Activated naive CD8-positive, alpha-beta T cell treated with anti-CD3 and anti-CD28 coated beads, Interleukin-2, amount 10 ng/mL, durations not matched to agents 7 days and 5 days (primary cell): ENCODE measurements around the gene FBXW4. TPM values are rescaled to one million over a fixed set of nuclear protein-coding genes. Genes with fewer than 3 reads are reported as not detected.
A peak's percentile ranks its signal among the peaks of the same experiment; 100 is the strongest.

Source experiments
- ATAC-seq: fragments of 150-1000 bp; cut with Tn5 transposase; one replicate; pipeline ENCODE4 v1.10.0; 2021; ENCODE audit warnings: low read depth, moderate library complexity
- POLR2A ChIA-PET: fragments of 350-600 bp; sonication (Branson Sonifier 250); formaldehyde crosslinking; loops from one replicate; lab custom pipeline; 2021; ENCODE audit warnings: antibody characterized with exemption; lab: Charles Lee
- DNase-seq: peaks from one replicate; pipeline ENCODE4 v3.0.0; 2021
- H3K27ac Mint-ChIP-seq: one replicate; pipeline ENCODE4 v1.8.0; 2022; ENCODE audit warnings: mild to moderate bottlenecking, mixed read lengths
- H3K27me3 Mint-ChIP-seq: one replicate; pipeline ENCODE4 v1.8.0; 2022; ENCODE audit warnings: mild to moderate bottlenecking, moderate library complexity, mixed read lengths
- H3K36me3 Mint-ChIP-seq: one replicate; pipeline ENCODE4 v1.8.0; 2021; ENCODE audit warnings: mild to moderate bottlenecking, mixed read lengths
- H3K4me1 Mint-ChIP-seq: one replicate; pipeline ENCODE4 v1.8.0; 2021; ENCODE audit warnings: mixed read lengths
- H3K4me3 Mint-ChIP-seq: one replicate; pipeline ENCODE4 v1.8.0; 2022; ENCODE audit warnings: mild to moderate bottlenecking, moderate library complexity, mixed read lengths
- H3K9me3 Mint-ChIP-seq: one replicate; pipeline ENCODE4 v1.8.0; 2021; ENCODE audit warnings: mixed read lengths
- total RNA-seq, 2 experiments: library from RNA; stranded (reverse); gene quantifications; one replicate each; pipeline ENCODE4 v1.2.3, GENCODE V29; 2021

The FBXW4 gene
- total RNA-seq, 2 experiments from 2014 or later: 58.9 to 65.7 TPM

- H3K27ac Mint-ChIP-seq: no peak overlapping the region
Measured at GRCh38 chr10:101690461-101690860, 4.5 kb downstream of the FBXW4 start.

GRCh38 chr10:101687071-101687658 lies 7.8 kb downstream of the FBXW4 start:
- no peaks in the 10 kb centered on the region for H3K27me3 Mint-ChIP-seq
- peaks cover 39% of the 10 kb centered on the region for H3K4me1 Mint-ChIP-seq
- no peak for ATAC-seq
- no peak overlapping the region for H3K4me3 Mint-ChIP-seq
- peaks cover 46% of the 10 kb centered on the region for H3K36me3 Mint-ChIP-seq
- no peak for DNase-seq
- H3K27ac Mint-ChIP-seq: no peak overlapping the region
- H3K9me3 Mint-ChIP-seq: no peaks in the 10 kb centered on the region
- POLR2A ChIA-PET: no interaction called here

More at GRCh38 chr10:101690461-101690860, 4.5 kb downstream of the FBXW4 start:
- Mint-ChIP-seq H3K27me3 (no peaks in the 10 kb centered on the region), H3K9me3 (no peaks in the 10 kb centered on the region), H3K36me3 (peaks cover 30% of the 10 kb centered on the region), H3K4me1 (peaks cover 29% of the 10 kb centered on the region), H3K4me3 (no peak overlapping the region)
- ATAC-seq (no peak), DNase-seq (no peak)
- POLR2A ChIA-PET: no interaction called here

- H3K4me3 Mint-ChIP-seq: no peak overlapping the region
- H3K36me3 Mint-ChIP-seq: peaks cover 43% of the 10 kb centered on the region
- POLR2A ChIA-PET: no interaction called here
- no peaks in the 10 kb centered on the region for H3K27me3 Mint-ChIP-seq
- ATAC-seq (no peak), DNase-seq (no peak)
- H3K9me3 Mint-ChIP-seq: no peaks in the 10 kb centered on the region
- no peak overlapping the region for H3K27ac Mint-ChIP-seq
- H3K4me1 Mint-ChIP-seq: peaks cover 33% of the 10 kb centered on the region
Measured at GRCh38 chr10:101686133-101686925, 8.6 kb downstream of the FBXW4 start.

GRCh38 chr10:101684782-101685181 lies 10.2 kb downstream of the FBXW4 start:
- no peak overlapping the region for H3K4me3 Mint-ChIP-seq
- POLR2A ChIA-PET: no interaction called here
- no peak overlapping the region for H3K27ac Mint-ChIP-seq
- no peaks in the 10 kb centered on the region for H3K9me3 Mint-ChIP-seq
- no peak for DNase-seq
- peaks cover 42% of the 10 kb centered on the region for H3K36me3 Mint-ChIP-seq
- no peaks in the 10 kb centered on the region for H3K27me3 Mint-ChIP-seq
- ATAC-seq: no peak
- peaks cover 31% of the 10 kb centered on the region for H3K4me1 Mint-ChIP-seq

GRCh38 chr10:101683276-101683675 lies 11.7 kb downstream of the FBXW4 start:
- no peak for DNase-seq
- H3K4me1 Mint-ChIP-seq: peaks cover 28% of the 10 kb centered on the region
- no peak overlapping the region for H3K4me3 Mint-ChIP-seq
- H3K9me3 Mint-ChIP-seq: no peaks in the 10 kb centered on the region
- peaks cover 32% of the 10 kb centered on the region for H3K36me3 Mint-ChIP-seq
- POLR2A ChIA-PET: interaction anchor here (0.6 kb wide), 1 partner anchor 767 kb away, joined by 3 read pairs; no protein-coding TSS in a partner anchor
- ATAC-seq: no peak
- no peak overlapping the region for H3K27ac Mint-ChIP-seq
- H3K27me3 Mint-ChIP-seq: no peaks in the 10 kb centered on the region

GRCh38 chr10:101682172-101682825 lies 12.7 kb downstream of the FBXW4 start:
- peaks cover 2% of the 10 kb centered on the region for H3K9me3 Mint-ChIP-seq
- H3K27me3 Mint-ChIP-seq: no peaks in the 10 kb centered on the region
- ATAC-seq (no peak), DNase-seq (no peak)
- peaks cover 20% of the 10 kb centered on the region for H3K4me1 Mint-ChIP-seq
- H3K27ac Mint-ChIP-seq: no peak overlapping the region
- H3K4me3 Mint-ChIP-seq: no peak overlapping the region
- POLR2A ChIA-PET: interaction anchor here (0.6 kb wide), 1 partner anchor 768 kb away, joined by 3 read pairs; no protein-coding TSS in a partner anchor
- H3K36me3 Mint-ChIP-seq: peaks cover 30% of the 10 kb centered on the region

GRCh38 chr10:101676565-101676964 lies 18.4 kb downstream of the FBXW4 start:
- Mint-ChIP-seq H3K9me3 (peaks cover 8% of the 10 kb centered on the region), H3K4me3 (no peak overlapping the region), H3K4me1 (peaks cover 1% of the 10 kb centered on the region), H3K36me3 (peaks cover 35% of the 10 kb centered on the region), H3K27me3 (no peaks in the 10 kb centered on the region), H3K27ac (no peak overlapping the region)
- DNase-seq (no peak), ATAC-seq (no peak)
- POLR2A ChIA-PET: no interaction called here

GRCh38 chr10:101675115-101675514 lies 19.9 kb downstream of the FBXW4 start:
- Mint-ChIP-seq H3K27ac (no peak overlapping the region), H3K9me3 (peaks cover 8% of the 10 kb centered on the region), H3K4me3 (no peak overlapping the region), H3K36me3 (peaks cover 43% of the 10 kb centered on the region), H3K4me1 (peaks cover 8% of the 10 kb centered on the region), H3K27me3 (no peaks in the 10 kb centered on the region)
- ATAC-seq (no peak), DNase-seq (no peak)
- POLR2A ChIA-PET: no interaction called here

- peaks cover 7% of the 10 kb centered on the region for H3K9me3 Mint-ChIP-seq
- H3K4me1 Mint-ChIP-seq: peaks cover 8% of the 10 kb centered on the region
- no peaks in the 10 kb centered on the region for H3K27me3 Mint-ChIP-seq
- ATAC-seq (no peak), DNase-seq (no peak)
- peaks cover 38% of the 10 kb centered on the region for H3K36me3 Mint-ChIP-seq
- H3K4me3 Mint-ChIP-seq: no peak overlapping the region
- H3K27ac Mint-ChIP-seq: no peak overlapping the region
- POLR2A ChIA-PET: no interaction called here
Measured at GRCh38 chr10:101672536-101672935, 22.4 kb downstream of the FBXW4 start.

- Mint-ChIP-seq H3K36me3 (peaks cover 29% of the 10 kb centered on the region), H3K27ac (peak overlapping the region; percentile 62), H3K9me3 (no peaks in the 10 kb centered on the region), H3K27me3 (no peaks in the 10 kb centered on the region), H3K4me1 (peaks cover 8% of the 10 kb centered on the region), H3K4me3 (no peak overlapping the region)
- no peak for ATAC-seq
- POLR2A ChIA-PET: no interaction called here
- no peak for DNase-seq
Measured at GRCh38 chr10:101671453-101671852, 23.5 kb downstream of the FBXW4 start.

- POLR2A ChIA-PET: no interaction called here
- Mint-ChIP-seq H3K27me3 (no peaks in the 10 kb centered on the region), H3K4me3 (no peak overlapping the region), H3K27ac (no peak overlapping the region), H3K4me1 (peaks cover 8% of the 10 kb centered on the region), H3K36me3 (peaks cover 27% of the 10 kb centered on the region), H3K9me3 (no peaks in the 10 kb centered on the region)
- DNase-seq (no peak), ATAC-seq (no peak)
Measured at GRCh38 chr10:101670635-101671034, 24.3 kb downstream of the FBXW4 start.

GRCh38 chr10:101669181-101669580 lies 25.8 kb downstream of the FBXW4 start:
- peaks cover 8% of the 10 kb centered on the region for H3K4me1 Mint-ChIP-seq
- no peak overlapping the region for H3K4me3 Mint-ChIP-seq
- no peak overlapping the region for H3K27ac Mint-ChIP-seq
- POLR2A ChIA-PET: no interaction called here
- H3K9me3 Mint-ChIP-seq: no peaks in the 10 kb centered on the region
- no peak for DNase-seq
- peaks cover 25% of the 10 kb centered on the region for H3K36me3 Mint-ChIP-seq
- ATAC-seq: no peak
- H3K27me3 Mint-ChIP-seq: no peaks in the 10 kb centered on the region

- no peak overlapping the region for H3K4me3 Mint-ChIP-seq
- peak overlapping the region; percentile 1 for H3K27ac Mint-ChIP-seq
- POLR2A ChIA-PET: no interaction called here
- H3K27me3 Mint-ChIP-seq: no peaks in the 10 kb centered on the region
- ATAC-seq: no peak
- H3K4me1 Mint-ChIP-seq: peaks cover 8% of the 10 kb centered on the region
- DNase-seq: no peak
- peaks cover 25% of the 10 kb centered on the region for H3K36me3 Mint-ChIP-seq
- H3K9me3 Mint-ChIP-seq: no peaks in the 10 kb centered on the region
Measured at GRCh38 chr10:101668566-101668965, 26.4 kb downstream of the FBXW4 start.
